ENCODE data around the gene HTR6.
"Not testable (repeated sequence)": the region's sequence is repeated elsewhere in the genome, so short reads cannot be mapped to it uniquely, and the experiment has no call there.

Gene HTR6

DNA sequence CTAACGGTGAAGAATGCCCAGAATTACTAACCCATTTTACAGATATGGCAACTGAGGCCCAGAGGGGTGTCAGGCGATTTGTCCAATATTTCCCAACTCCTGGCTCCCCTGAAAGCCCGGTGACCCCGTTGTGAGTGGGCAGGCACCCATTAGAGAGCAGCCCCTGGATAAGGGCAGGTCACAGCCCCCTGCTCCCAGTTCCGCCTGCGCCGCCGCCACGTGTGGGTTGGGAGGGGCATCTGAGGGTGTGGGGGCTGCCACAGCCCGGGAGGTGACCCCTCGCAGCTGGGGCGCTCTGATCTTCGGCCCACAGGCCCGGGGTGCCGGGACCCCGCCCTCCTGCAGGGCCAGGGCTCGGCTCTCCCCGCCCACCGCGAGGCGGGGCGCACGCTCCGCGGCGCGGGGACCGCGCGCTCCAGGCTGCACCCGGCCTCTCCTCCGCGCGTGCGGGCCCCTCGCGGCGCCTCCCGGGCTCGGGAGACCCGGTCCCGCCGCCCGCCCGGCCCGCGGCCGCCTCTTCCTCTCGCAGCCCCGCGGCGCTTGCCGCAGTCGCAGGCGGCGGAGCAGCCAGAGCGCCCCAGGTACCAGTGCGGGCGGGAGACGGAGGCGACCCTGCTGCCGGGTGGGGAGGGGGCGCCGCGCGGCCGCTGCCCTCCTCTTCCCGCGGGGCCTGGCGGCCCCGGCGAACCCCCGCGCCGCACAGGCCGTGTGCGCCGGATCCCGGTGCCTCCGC lies at the start of gene HTR6:
TSS of gene HTR6 (plus strand) at position 423 of the 733 bp plus-strand sequence. CDS start 879 bp downstream, outside the sequence.
- peaks cover 22% of the 10 kb centered on the region for H3K4me1 Mint-ChIP-seq
- H3K36me3 Mint-ChIP-seq, result no peaks in the 10 kb centered on the region
- ATAC-seq, result peak; percentile 52
- H3K9me3 Mint-ChIP-seq, result no peaks in the 10 kb centered on the region
- peak within 1 kb of the TSS; percentile 71 for H3K4me3 Mint-ChIP-seq
- H3K27me3 Mint-ChIP-seq, result peaks cover 60% of the 10 kb centered on the region
- H3K27ac Mint-ChIP-seq, result no peak within 1 kb of the TSS

DNA sequence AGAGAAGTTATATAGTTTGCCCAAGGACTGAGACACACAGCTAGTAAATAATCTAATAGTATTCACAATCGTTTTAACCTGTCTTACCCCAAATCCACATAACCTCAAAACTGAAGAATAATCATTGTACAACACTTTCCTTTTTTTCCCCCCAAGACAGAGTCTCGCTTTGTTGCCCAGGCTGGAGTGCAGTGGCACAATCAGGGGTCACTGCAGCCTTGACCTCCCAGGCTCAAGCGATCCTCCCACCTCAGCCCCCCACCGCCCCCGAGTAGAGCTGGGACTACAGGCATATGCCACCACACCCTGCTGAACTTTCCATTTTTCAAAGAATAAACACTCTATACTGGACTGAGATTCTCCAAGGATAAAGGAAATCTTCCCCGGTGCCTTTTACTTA lies 49.2 kb upstream of the HTR6 start:
- no peaks in the 10 kb centered on the region for H3K27me3 Mint-ChIP-seq
- H3K9me3 Mint-ChIP-seq, result no peaks in the 10 kb centered on the region
- H3K36me3 Mint-ChIP-seq, result peaks cover 13% of the 10 kb centered on the region
- no peak for ATAC-seq
- no peak overlapping the region for H3K27ac Mint-ChIP-seq
- peaks cover 10% of the 10 kb centered on the region for H3K4me1 Mint-ChIP-seq
- H3K4me3 Mint-ChIP-seq, result no peak overlapping the region

DNA sequence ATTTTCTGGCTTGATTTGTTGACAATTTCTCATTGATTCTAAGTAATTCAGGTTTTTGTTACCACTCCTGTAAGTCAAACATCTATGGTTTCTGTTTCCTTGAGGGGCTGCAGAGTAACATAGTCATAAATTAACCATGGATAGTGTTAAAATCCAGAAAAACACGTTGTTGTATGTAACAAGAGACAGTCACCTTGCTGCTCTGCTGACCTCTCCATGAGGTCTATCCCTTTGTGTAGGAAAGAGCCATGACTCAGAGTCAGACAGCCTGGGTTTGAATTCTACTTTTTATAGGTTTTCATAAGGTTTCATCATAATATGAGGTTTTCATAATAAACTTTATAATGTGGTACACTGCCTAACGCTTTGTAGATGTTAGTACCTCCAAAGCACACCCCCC lies 48.2 kb upstream of the HTR6 start:
- peaks cover 14% of the 10 kb centered on the region for H3K36me3 Mint-ChIP-seq
- no peaks in the 10 kb centered on the region for H3K9me3 Mint-ChIP-seq
- H3K4me1 Mint-ChIP-seq, result peaks cover 10% of the 10 kb centered on the region
- no peak overlapping the region for H3K4me3 Mint-ChIP-seq
- H3K27ac Mint-ChIP-seq, result no peak overlapping the region
- no peak for ATAC-seq
- H3K27me3 Mint-ChIP-seq, result no peaks in the 10 kb centered on the region

DNA sequence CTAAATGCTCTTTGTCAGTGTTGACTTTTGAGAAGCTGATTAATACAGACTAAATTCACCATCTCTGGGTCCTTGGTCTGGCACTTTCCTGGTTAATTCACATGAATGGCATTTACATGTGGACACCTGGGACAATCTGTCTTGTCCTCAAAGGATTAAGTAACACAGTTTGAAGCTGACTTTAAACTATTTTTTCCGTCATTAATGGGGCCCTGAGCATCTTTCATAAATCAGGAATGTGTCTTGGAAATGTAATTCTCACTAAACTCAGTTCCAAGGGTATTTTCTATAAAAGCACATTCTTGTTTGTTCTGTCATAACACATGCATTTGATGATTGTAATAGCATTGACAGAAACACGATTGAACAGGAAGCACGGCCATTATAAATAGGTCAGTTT lies 47.3 kb upstream of the HTR6 start:
- Mint-ChIP-seq H3K4me1 (peaks cover 10% of the 10 kb centered on the region), H3K27ac (no peak overlapping the region), H3K4me3 (no peak overlapping the region), H3K9me3 (no peaks in the 10 kb centered on the region), H3K27me3 (no peaks in the 10 kb centered on the region), H3K36me3 (peaks cover 21% of the 10 kb centered on the region)
- no peak for ATAC-seq

DNA sequence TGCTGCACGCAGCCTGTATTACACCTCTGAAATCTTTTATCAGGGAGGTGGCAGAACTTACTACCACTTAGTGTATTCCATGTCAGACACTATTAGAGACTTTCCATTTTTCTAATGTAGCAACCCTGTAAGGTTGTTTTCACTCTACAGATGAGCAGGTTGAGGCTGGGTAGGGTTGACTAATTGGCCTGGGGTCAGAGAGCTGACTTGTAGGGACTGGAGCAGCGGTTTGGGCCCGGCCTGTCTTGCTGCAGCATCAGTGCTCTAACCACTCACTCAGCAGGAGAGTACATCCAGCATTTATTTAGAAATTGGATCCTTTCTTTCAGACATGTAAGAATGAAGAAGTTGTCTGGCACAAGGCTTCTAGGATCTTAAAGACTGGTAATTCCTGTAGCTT lies 46.2 kb upstream of the HTR6 start:
- ATAC-seq, result no peak
- Mint-ChIP-seq H3K27ac (no peak overlapping the region), H3K27me3 (no peaks in the 10 kb centered on the region), H3K4me3 (no peak overlapping the region), H3K9me3 (no peaks in the 10 kb centered on the region), H3K36me3 (peaks cover 23% of the 10 kb centered on the region), H3K4me1 (peaks cover 6% of the 10 kb centered on the region)

DNA sequence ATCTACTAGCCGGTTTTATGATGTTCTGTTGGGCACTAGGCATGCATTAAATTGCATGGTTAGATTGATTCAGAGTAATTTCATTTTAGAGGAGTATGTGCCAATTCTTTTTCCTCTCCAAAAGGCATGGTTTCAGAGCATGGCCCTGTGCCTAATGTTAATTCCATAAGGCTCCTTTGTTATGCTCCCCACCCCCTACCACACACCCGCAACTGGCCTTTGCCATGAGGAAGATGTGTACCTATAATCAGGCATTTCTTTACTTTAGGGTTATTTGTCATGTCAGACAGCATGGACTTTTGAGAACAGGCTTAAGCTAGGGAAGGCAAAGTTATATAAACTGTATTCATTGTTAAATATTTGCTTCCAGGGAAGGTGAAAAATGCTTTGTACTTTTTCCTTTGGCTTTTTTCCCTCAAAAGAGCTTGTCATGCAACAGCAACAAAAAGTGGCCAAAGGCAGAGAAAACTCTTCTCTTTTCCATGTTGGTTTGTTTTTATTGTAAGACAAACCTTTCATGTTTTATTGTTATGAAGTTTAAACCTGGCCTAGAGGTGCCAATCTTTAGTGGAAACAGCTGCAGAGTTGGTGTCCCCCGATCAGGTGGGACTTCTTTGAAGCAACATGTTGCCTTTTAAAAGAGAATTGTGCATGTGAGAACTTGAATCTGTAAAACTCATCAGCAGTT lies 44.8 kb upstream of the HTR6 start:
- Mint-ChIP-seq H3K27me3 (no peaks in the 10 kb centered on the region), H3K4me1 (peaks cover 6% of the 10 kb centered on the region), H3K27ac (no peak overlapping the region), H3K9me3 (no peaks in the 10 kb centered on the region), H3K4me3 (no peak overlapping the region), H3K36me3 (peaks cover 25% of the 10 kb centered on the region)
- no peak for ATAC-seq

DNA sequence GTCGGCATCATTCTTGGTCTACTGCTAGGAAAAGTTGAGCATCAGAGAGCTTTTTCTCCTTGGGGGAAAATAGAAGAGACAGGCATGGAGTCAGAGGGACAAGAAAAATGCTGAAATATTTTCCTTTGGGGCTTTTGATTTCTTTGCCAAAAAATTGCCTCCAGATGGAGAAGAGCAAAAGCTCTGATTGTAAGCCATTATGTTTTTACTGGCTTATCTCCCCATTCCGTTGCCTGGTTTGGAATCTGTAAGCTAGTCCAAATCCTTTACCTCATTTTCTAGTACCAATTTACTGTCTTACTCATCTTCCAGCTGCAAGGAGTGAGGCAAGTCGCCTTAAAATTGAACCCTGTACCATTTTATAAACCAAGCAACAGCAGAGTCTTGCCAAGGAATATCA lies 43.9 kb upstream of the HTR6 start:
- ATAC-seq, result no peak
- H3K9me3 Mint-ChIP-seq, result no peaks in the 10 kb centered on the region
- no peak overlapping the region for H3K4me3 Mint-ChIP-seq
- no peak overlapping the region for H3K27ac Mint-ChIP-seq
- H3K27me3 Mint-ChIP-seq, result no peaks in the 10 kb centered on the region
- peaks cover 18% of the 10 kb centered on the region for H3K36me3 Mint-ChIP-seq
- no peaks in the 10 kb centered on the region for H3K4me1 Mint-ChIP-seq

DNA sequence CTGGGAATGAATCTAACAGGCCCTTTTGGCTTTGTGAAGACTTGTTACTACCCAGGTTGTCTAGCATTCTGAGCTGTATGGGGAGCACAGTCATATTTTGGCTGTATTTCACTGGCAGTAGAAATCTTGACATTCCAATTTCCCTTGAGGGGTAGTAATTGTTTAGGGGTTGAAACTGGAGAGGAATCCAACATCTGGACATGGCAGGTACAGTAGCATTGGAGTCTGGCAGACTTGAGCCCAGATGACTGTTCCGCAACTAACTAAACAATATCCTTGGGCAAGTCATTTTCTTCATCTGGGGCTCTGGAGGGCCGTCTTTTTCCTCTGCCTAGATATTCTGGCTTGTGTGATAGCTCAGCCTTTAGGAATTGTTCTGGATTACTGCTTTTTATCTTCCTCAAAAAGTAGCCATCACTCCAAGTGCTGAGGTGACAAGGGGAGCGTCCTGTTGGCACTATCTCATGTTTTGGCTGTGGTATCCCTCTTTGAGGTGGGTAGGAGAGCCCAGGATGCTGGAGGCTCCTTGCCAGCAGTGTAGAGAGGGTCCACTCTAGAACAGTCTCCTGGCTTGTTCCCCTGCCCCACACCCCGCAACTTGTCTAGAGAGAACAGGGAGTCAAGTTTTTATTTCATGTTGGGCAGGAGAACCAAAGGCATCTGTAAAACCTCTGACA lies 43.3 kb upstream of the HTR6 start:
- Mint-ChIP-seq H3K9me3 (no peaks in the 10 kb centered on the region), H3K36me3 (peaks cover 24% of the 10 kb centered on the region)
- no peak for ATAC-seq

DNA sequence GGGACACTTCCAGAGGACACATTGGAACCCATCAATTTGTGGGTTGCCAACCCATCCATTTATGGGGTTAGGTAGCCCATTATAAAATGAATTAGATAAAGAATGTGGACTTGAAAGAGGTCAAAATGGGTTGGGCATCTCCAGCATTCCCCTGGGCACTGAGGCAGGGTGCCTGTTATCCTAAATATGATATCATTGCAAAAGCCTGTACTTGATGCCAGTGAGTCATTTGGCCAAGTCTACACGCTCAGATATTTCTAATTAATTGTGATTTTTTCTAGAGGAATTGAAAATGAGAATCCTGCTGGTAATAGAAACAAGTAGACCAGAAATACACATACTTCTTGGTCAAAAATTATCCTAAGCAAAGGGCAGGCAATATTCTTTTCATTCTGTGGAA lies 42.5 kb upstream of the HTR6 start:
- no peak for ATAC-seq
- peaks cover 32% of the 10 kb centered on the region for H3K36me3 Mint-ChIP-seq

More for the DNA sequence above, 43.3 kb upstream of the HTR6 start:
- Mint-ChIP-seq H3K27ac (no peak overlapping the region), H3K4me3 (no peak overlapping the region), H3K27me3 (no peaks in the 10 kb centered on the region), H3K4me1 (no peaks in the 10 kb centered on the region)

DNA sequence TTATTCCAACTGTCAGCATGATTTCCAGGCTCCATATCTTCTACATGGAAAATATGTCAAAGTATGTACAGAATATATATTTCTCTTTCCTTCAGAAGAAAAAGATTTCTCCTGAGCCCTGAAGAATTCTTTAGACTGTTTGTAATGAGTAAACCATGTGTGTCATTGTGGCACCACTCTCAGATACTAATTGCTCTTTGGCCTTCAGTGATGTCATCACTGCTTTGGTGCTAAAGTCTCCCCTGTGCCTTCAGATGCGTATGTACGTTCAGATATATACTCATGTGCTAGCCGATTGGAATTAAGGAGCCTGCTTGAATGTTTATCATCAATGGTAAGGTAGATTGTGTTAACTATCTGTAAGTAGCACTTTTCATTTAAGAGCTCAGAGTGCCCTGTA lies 41.2 kb upstream of the HTR6 start:
- Mint-ChIP-seq H3K4me3 (no peak overlapping the region), H3K27ac (no peak overlapping the region), H3K9me3 (no peaks in the 10 kb centered on the region), H3K36me3 (peaks cover 41% of the 10 kb centered on the region), H3K27me3 (no peaks in the 10 kb centered on the region), H3K4me1 (no peaks in the 10 kb centered on the region)
- no peak for ATAC-seq

More for the DNA sequence above, 42.5 kb upstream of the HTR6 start:
- Mint-ChIP-seq H3K4me1 (no peaks in the 10 kb centered on the region), H3K27ac (no peak overlapping the region), H3K27me3 (no peaks in the 10 kb centered on the region), H3K9me3 (no peaks in the 10 kb centered on the region), H3K4me3 (no peak overlapping the region)

DNA sequence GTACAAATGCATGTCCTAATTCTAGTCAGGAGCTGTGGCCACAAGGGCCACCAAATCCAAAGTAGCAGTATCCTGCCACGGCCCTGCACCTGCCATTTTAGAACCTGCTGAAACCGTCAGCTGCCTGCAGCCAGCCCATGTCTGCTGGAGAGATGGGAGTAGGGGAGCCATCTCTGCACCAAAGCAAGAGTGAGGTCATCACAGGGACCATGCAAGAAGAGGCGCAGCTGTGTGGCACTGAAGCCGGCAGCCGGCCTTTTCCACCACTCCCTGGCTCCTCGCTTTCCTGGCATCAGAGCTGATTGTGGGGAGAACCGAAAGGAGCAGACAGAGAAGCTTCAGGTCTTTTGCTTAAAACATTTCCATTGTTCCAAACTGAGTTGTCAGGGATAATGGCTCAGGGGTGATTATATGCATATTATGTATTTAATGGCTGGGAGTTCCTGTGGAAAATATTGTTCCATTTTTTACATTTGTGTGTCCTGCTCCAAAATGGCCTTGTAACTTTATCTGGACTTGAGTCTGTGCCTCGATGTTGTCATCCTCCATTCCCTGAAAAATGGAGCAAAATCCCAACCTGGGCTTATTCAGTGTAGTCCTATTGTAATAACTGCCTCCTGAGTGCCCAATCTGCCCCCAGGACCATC lies 39.3 kb upstream of the HTR6 start:
- H3K36me3 Mint-ChIP-seq, result peaks cover 54% of the 10 kb centered on the region

DNA sequence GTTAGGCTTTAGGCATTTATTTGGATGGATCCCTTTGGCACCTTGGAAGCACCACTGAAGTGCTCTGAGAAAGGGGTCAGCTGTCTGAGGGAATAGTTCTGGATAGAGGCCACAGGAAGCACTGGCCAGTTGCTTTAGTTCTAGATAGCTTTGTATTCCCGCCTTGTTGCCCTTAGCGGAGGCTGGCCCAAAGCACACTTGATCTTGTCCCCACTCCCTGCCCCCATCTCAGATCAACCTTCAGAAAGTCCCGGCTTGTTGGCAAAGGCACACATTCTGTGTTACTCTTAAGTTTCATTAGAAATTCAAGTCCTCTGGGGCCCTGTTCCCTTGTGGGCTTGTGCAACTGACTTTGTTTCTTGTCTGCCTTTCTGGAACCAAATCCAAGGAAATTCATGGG lies 35.8 kb upstream of the HTR6 start:
- no peak overlapping the region for H3K4me3 Mint-ChIP-seq
- no peak for ATAC-seq
- H3K27me3 Mint-ChIP-seq, result no peaks in the 10 kb centered on the region
- H3K9me3 Mint-ChIP-seq, result no peaks in the 10 kb centered on the region
- H3K4me1 Mint-ChIP-seq, result no peaks in the 10 kb centered on the region
- H3K27ac Mint-ChIP-seq, result no peak overlapping the region
- H3K36me3 Mint-ChIP-seq, result peaks cover 40% of the 10 kb centered on the region

More for the DNA sequence above, 39.3 kb upstream of the HTR6 start:
- no peak overlapping the region for H3K27ac Mint-ChIP-seq
- no peaks in the 10 kb centered on the region for H3K9me3 Mint-ChIP-seq
- no peaks in the 10 kb centered on the region for H3K4me1 Mint-ChIP-seq
- no peak overlapping the region for H3K4me3 Mint-ChIP-seq
- no peak for ATAC-seq
- no peaks in the 10 kb centered on the region for H3K27me3 Mint-ChIP-seq

DNA sequence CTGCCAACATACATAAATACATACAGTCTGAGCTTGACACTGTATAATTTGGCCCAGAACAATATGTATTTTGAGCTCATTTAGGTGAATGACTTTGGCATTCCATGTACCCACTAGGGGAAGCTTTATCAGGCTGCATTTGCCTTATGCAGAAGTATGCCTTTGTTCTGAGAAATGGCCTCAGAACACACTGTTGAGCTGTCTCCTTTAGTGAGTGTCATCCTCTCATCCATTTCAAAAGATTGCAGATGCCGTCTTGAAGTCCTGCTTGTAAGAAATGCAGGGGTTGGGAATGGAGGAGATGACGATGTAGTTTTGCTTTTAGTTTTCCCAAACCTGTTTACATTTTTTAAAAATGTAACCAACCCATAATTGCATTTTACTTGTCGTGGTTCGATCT lies 35.3 kb upstream of the HTR6 start:
- H3K9me3 Mint-ChIP-seq, result no peaks in the 10 kb centered on the region
- ATAC-seq, result no peak
- H3K36me3 Mint-ChIP-seq, result peaks cover 37% of the 10 kb centered on the region
- no peaks in the 10 kb centered on the region for H3K4me1 Mint-ChIP-seq
- no peak overlapping the region for H3K27ac Mint-ChIP-seq
- H3K27me3 Mint-ChIP-seq, result no peaks in the 10 kb centered on the region
- no peak overlapping the region for H3K4me3 Mint-ChIP-seq

DNA sequence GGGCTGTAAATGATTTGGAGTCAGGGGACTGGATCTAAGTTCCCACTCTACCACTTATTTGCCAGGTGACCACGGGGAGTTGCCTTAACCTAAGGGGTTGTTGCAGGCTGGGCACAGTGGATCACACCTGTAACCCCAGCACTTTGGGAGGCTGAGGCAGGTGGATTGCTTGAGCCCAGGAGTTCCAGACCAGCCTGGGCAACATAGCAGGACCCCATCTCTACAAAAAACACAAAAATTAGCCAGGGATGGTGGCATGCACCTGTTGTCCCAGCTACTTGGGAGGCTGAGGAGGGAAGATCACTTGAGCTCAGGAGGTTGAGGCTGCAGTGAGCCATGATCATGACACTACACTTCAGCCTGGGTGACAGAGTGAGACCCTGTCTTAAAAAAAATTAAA lies 34.5 kb upstream of the HTR6 start:
- H3K4me3 Mint-ChIP-seq, H3K9me3 Mint-ChIP-seq, H3K27ac Mint-ChIP-seq, ATAC-seq, H3K4me1 Mint-ChIP-seq, H3K27me3 Mint-ChIP-seq: not testable (repeated sequence)
- peaks cover 37% of the 10 kb centered on the region for H3K36me3 Mint-ChIP-seq

DNA sequence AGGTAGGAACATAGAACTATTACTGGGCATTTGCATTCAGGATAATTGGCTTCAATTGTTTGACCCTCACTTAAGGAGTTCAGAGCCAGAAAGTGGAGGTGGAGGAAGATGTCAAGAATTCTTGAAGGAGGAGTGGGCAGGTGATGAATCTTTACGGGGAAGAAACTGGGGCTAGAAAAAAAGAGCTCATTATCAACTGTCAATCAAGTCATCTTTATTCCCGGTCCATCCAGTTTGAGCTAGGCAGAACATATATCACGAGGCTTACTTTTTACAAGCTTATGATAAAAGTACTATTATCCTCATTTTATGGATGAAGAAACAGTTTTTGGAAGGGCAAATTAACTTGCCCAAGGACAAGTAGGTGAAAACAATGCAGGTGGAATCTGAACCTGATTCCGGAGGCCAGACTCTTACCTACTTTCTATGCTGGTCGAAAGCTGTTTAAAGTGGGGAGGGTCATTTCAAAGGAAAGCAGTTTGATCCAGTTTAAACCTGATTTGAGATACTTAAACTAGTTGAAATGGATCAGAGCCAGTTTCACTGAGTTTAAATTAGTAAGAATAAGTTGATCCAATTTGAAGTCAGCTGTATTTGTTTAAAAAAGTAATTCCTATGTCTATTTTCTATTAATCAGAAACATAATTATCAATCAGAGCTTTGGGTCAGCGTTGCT lies 33.8 kb upstream of the HTR6 start:
- Mint-ChIP-seq H3K9me3 (no peaks in the 10 kb centered on the region), H3K4me3 (no peak overlapping the region), H3K27me3 (no peaks in the 10 kb centered on the region), H3K27ac (no peak overlapping the region), H3K36me3 (peaks cover 36% of the 10 kb centered on the region), H3K4me1 (no peaks in the 10 kb centered on the region)
- no peak for ATAC-seq
